Activated CD8-positive, alpha-beta memory T cell treated with anti-CD3 and anti-CD28 coated beads, Interleukin-2, amount 10 ng/mL, durations not matched to agents 7 days and 5 days (primary cell): ENCODE results near the gene GSG1. TPM values are rescaled to one million over a fixed set of nuclear protein-coding genes. Genes with fewer than 3 reads are reported as not detected.
"Not testable (repeated sequence)": the region's sequence is repeated elsewhere in the genome, so short reads cannot be mapped to it uniquely, and the experiment has no call there.

Source experiments
- ATAC-seq: fragments of 150-1000 bp; cut with Tn5 transposase; one replicate; pipeline ENCODE4 v1.10.0; 2021; ENCODE audit warnings: moderate library complexity
- CTCF ChIA-PET: fragments of 350-600 bp; sonication (Branson Sonifier 250); formaldehyde crosslinking; loops from one replicate; lab custom pipeline; 2021; ENCODE audit warnings: antibody characterized with exemption; lab: Charles Lee
- DNase-seq: peaks from one replicate; pipeline ENCODE4 v3.0.0-alpha.2; 2020
- H3K27ac Mint-ChIP-seq: one replicate; pipeline ENCODE4 v1.8.0; 2021; ENCODE audit warnings: mild to moderate bottlenecking, mixed read lengths
- H3K27me3 Mint-ChIP-seq: one replicate; pipeline ENCODE4 v1.8.0; 2021; ENCODE audit warnings: mixed read lengths
- H3K36me3 Mint-ChIP-seq: one replicate; pipeline ENCODE4 v1.8.0; 2021; ENCODE audit warnings: mild to moderate bottlenecking, mixed read lengths
- H3K4me1 Mint-ChIP-seq: one replicate; pipeline ENCODE4 v1.8.0; 2021; ENCODE audit warnings: mixed read lengths
- H3K4me3 Mint-ChIP-seq: one replicate; pipeline ENCODE4 v1.8.0; 2021; ENCODE audit warnings: mild to moderate bottlenecking, moderate library complexity, mixed read lengths
- H3K9me3 Mint-ChIP-seq: one replicate; pipeline ENCODE4 v1.8.0; 2022; ENCODE audit warnings: low read depth, mixed read lengths
- total RNA-seq, 2 experiments: library from RNA; stranded (reverse); gene quantifications; one replicate each; pipeline ENCODE4 v1.2.3, GENCODE V29; 2021

The GSG1 gene
- total RNA-seq, 2 experiments from 2014 or later = not detected

GRCh38 chr12:13053617-13054016 lies 49.9 kb downstream of the GSG1 start:
- not testable (repeated sequence) for H3K4me1 Mint-ChIP-seq

GRCh38 chr12:13052421-13052820 lies 51.0 kb downstream of the GSG1 start:
- H3K36me3 Mint-ChIP-seq = peaks cover 9% of the 10 kb centered on the region
- no peak overlapping the region for H3K4me3 Mint-ChIP-seq
- CTCF ChIA-PET = interaction anchor here (1.1 to 1.4 kb wide), 3 partner anchors 18 to 263 kb away, joined by 3 to 5 read pairs (median 3); no protein-coding TSS in a partner anchor
- DNase-seq (no peak), ATAC-seq (no peak)
- peaks cover 9% of the 10 kb centered on the region for H3K9me3 Mint-ChIP-seq
- H3K27ac Mint-ChIP-seq = no peak overlapping the region
- no peaks in the 10 kb centered on the region for H3K27me3 Mint-ChIP-seq
- peaks cover 6% of the 10 kb centered on the region for H3K4me1 Mint-ChIP-seq

More at GRCh38 chr12:13053617-13054016, 49.9 kb downstream of the GSG1 start:
- H3K9me3 Mint-ChIP-seq, DNase-seq, H3K27ac Mint-ChIP-seq, CTCF ChIA-PET, H3K36me3 Mint-ChIP-seq, H3K27me3 Mint-ChIP-seq, H3K4me3 Mint-ChIP-seq, ATAC-seq: not testable (repeated sequence)

- ATAC-seq (no peak), DNase-seq (no peak)
- no peaks in the 10 kb centered on the region for H3K27me3 Mint-ChIP-seq
- no peak overlapping the region for H3K27ac Mint-ChIP-seq
- CTCF ChIA-PET = interaction anchor here (0.9 kb wide), 1 partner anchor 163 kb away, joined by 3 read pairs; no protein-coding TSS in a partner anchor
- H3K4me3 Mint-ChIP-seq = no peak overlapping the region
- H3K36me3 Mint-ChIP-seq = peaks cover 9% of the 10 kb centered on the region
- H3K9me3 Mint-ChIP-seq = peaks cover 9% of the 10 kb centered on the region
- H3K4me1 Mint-ChIP-seq = peaks cover 18% of the 10 kb centered on the region
Measured at GRCh38 chr12:13049816-13050215, 53.7 kb downstream of the GSG1 start.

- Mint-ChIP-seq H3K9me3 (peaks cover 3% of the 10 kb centered on the region), H3K27me3 (peaks cover 14% of the 10 kb centered on the region), H3K36me3 (peaks cover 4% of the 10 kb centered on the region), H3K27ac (no peak overlapping the region), H3K4me1 (peaks cover 23% of the 10 kb centered on the region), H3K4me3 (no peak overlapping the region)
- DNase-seq = no peak
- ATAC-seq = no peak
- CTCF ChIA-PET = interaction anchor here (0.9 kb wide), 1 partner anchor 22 kb away, joined by 3 read pairs; no protein-coding TSS in a partner anchor
Measured at GRCh38 chr12:13046964-13047363, 56.5 kb downstream of the GSG1 start.

- Mint-ChIP-seq H3K9me3 (peaks cover 3% of the 10 kb centered on the region), H3K27me3 (peaks cover 21% of the 10 kb centered on the region), H3K4me1 (peaks cover 23% of the 10 kb centered on the region), H3K27ac (no peak overlapping the region), H3K36me3 (peaks cover 4% of the 10 kb centered on the region), H3K4me3 (no peak overlapping the region)
- ATAC-seq (no peak), DNase-seq (no peak)
- CTCF ChIA-PET = interaction anchor here (0.9 to 2.6 kb wide), 4 partner anchors 23 to 316 kb away, joined by 3 to 15 read pairs (median 6); no protein-coding TSS in a partner anchor
Measured at GRCh38 chr12:13045816-13046215, 57.7 kb downstream of the GSG1 start.

- Mint-ChIP-seq H3K4me3 (peak overlapping the region; percentile 80), H3K27ac (peak overlapping the region; percentile 11), H3K36me3 (peaks cover 4% of the 10 kb centered on the region), H3K27me3 (peaks cover 28% of the 10 kb centered on the region), H3K9me3 (peaks cover 3% of the 10 kb centered on the region), H3K4me1 (peaks cover 23% of the 10 kb centered on the region)
- ATAC-seq (no peak), DNase-seq (no peak)
- CTCF ChIA-PET = interaction anchor here (1.0 to 2.6 kb wide), 5 partner anchors 54 to 317 kb away, joined by 3 to 15 read pairs (median 7); no protein-coding TSS in a partner anchor
Measured at GRCh38 chr12:13044906-13045299, 58.6 kb downstream of the GSG1 start.

- ATAC-seq = peak; percentile 98
- peak within 1 kb of the TSS; percentile 31 for H3K27ac Mint-ChIP-seq
- H3K36me3 Mint-ChIP-seq = peaks cover 4% of the 10 kb centered on the region
- CTCF ChIA-PET = interaction anchor here (0.8 to 2.6 kb wide), 5 partner anchors 25 to 255 kb away, joined by 3 to 15 read pairs (median 3); no protein-coding TSS in a partner anchor
- peak within 1 kb of the TSS; percentile 80 for H3K4me3 Mint-ChIP-seq
- H3K4me1 Mint-ChIP-seq = peaks cover 23% of the 10 kb centered on the region
- H3K27me3 Mint-ChIP-seq = peaks cover 29% of the 10 kb centered on the region
- no peaks in the 10 kb centered on the region for H3K9me3 Mint-ChIP-seq
- DNase-seq = peak; percentile 76
Measured at GRCh38 chr12:13044002-13044905, 59.2 kb downstream of the GSG1 start, which contains the start of gene FAM234B. TSS of gene FAM234B (plus strand) at chr12:13044381. CDS start at chr12:13044404, 23 bp downstream.

GRCh38 chr12:13042666-13043230 lies 60.7 kb downstream of the GSG1 start:
- DNase-seq (no peak), ATAC-seq (no peak)
- peak overlapping the region; percentile 37 for H3K4me3 Mint-ChIP-seq
- no peaks in the 10 kb centered on the region for H3K36me3 Mint-ChIP-seq
- no peaks in the 10 kb centered on the region for H3K9me3 Mint-ChIP-seq
- CTCF ChIA-PET = interaction anchor here (1.4 kb wide), 1 partner anchor 24 kb away, joined by 3 read pairs; no protein-coding TSS in a partner anchor
- no peak overlapping the region for H3K27ac Mint-ChIP-seq
- H3K27me3 Mint-ChIP-seq = peaks cover 32% of the 10 kb centered on the region
- H3K4me1 Mint-ChIP-seq = peaks cover 20% of the 10 kb centered on the region

- H3K4me3 Mint-ChIP-seq = no peak overlapping the region
- CTCF ChIA-PET = no interaction called here
- DNase-seq (no peak), ATAC-seq (no peak)
- H3K27ac Mint-ChIP-seq = no peak overlapping the region
- H3K4me1 Mint-ChIP-seq = peaks cover 16% of the 10 kb centered on the region
- H3K9me3 Mint-ChIP-seq = no peaks in the 10 kb centered on the region
- H3K36me3 Mint-ChIP-seq = no peaks in the 10 kb centered on the region
- peaks cover 37% of the 10 kb centered on the region for H3K27me3 Mint-ChIP-seq
Measured at GRCh38 chr12:13041224-13041623, 62.2 kb downstream of the GSG1 start.

GRCh38 chr12:13039328-13039956 lies 64.0 kb downstream of the GSG1 start:
- Mint-ChIP-seq H3K27ac (no peak overlapping the region), H3K36me3 (no peaks in the 10 kb centered on the region), H3K4me3 (no peak overlapping the region), H3K27me3 (peaks cover 37% of the 10 kb centered on the region), H3K9me3 (no peaks in the 10 kb centered on the region), H3K4me1 (peaks cover 6% of the 10 kb centered on the region)
- ATAC-seq (no peak), DNase-seq (no peak)
- CTCF ChIA-PET = no interaction called here

- CTCF ChIA-PET = no interaction called here
- ATAC-seq (no peak), DNase-seq (no peak)
- no peaks in the 10 kb centered on the region for H3K36me3 Mint-ChIP-seq
- peaks cover under 1% of the 10 kb centered on the region for H3K4me1 Mint-ChIP-seq
- no peaks in the 10 kb centered on the region for H3K9me3 Mint-ChIP-seq
- no peak overlapping the region for H3K4me3 Mint-ChIP-seq
- no peak overlapping the region for H3K27ac Mint-ChIP-seq
- H3K27me3 Mint-ChIP-seq = peaks cover 34% of the 10 kb centered on the region
Measured at GRCh38 chr12:13038491-13039161, 64.8 kb downstream of the GSG1 start.

GRCh38 chr12:13036881-13037280 lies 66.6 kb downstream of the GSG1 start:
- DNase-seq = no peak
- no peak overlapping the region for H3K4me3 Mint-ChIP-seq
- no peaks in the 10 kb centered on the region for H3K9me3 Mint-ChIP-seq
- H3K27me3 Mint-ChIP-seq = peaks cover 23% of the 10 kb centered on the region
- CTCF ChIA-PET = no interaction called here
- no peak for ATAC-seq
- no peaks in the 10 kb centered on the region for H3K4me1 Mint-ChIP-seq
- no peaks in the 10 kb centered on the region for H3K36me3 Mint-ChIP-seq
- H3K27ac Mint-ChIP-seq = no peak overlapping the region
